Body of pancreas (tissue), 4 donors: ENCODE measurements around the gene CISD3.

Experiments
- CTCF ChIP-seq, 7 experiments: fragments of 450-650 bp in 4 of 7; fragments of 200-600 bp in 3 of 7; sonication (generic) in 3 of 7; IDR thresholded peaks; one replicate each; pipeline ENCODE4 v1.5.1; 2016 to 2019; ENCODE audit warnings: antibody characterized with exemption in 7 of 7
- POLR2A ChIP-seq, 3 donors: fragments of 450-650 bp; IDR thresholded peaks; one replicate each; pipeline ENCODE4 v1.6.1; 2016; ENCODE audit warnings: antibody characterized with exemption in 3 of 3, mild to moderate bottlenecking in 2 of 3

DNA sequence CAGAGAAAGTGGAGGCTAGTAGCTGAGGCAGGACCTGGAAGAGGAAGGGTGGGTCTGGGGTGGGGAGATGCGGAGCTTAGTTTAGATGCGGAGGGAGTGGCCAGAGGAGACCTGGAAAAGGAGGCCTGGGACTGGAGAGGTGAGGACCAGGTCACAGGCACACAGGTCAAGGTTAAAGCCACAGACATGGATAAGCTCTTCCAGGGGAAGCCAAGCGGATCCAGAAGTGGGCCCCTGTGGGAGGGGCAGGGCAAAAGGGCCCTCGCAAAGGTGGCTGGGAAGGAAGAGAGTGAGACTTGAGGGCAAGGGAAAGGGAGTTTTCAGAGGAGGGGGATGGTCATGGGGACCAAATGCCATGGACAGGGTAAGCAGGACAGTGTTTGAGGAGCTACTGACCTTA lies 39.0 kb upstream of the CISD3 start:
- no peak for TF ChIP-seq CTCF (IDR thresholded peaks at IDR 0.05)
- TF ChIP-seq POLR2A (IDR thresholded peaks at IDR 0.05) = no peak
